ENCODE measurements around the gene DNAJC4. TPM values are rescaled to one million over a fixed set of nuclear protein-coding genes. Genes with fewer than 3 reads are reported as not detected.

DNAJC4 gene
- polyA plus RNA-seq, 2 of the 4 experiments (the other 2 are of a cell fraction): 9.8 to 16.2 TPM

DNA sequence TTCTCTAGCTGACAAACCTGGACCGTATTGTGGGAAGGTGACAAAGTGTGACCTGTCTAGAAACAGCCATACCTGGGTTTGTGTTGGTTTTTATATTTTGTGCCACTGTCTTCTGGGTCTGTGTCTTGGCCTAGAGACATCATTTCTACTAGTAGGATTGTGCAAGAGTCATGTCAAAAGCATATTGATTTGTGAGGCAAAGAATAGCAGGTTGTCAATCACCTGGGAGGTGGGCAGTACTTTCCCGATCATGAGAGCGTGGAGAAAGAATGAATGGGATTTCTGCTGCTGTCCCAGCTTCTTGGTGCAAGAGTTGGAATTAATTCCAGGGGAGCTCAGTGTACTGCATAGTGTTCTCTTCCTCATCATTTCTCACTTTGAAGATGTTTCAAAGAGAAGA, 28.8 kb upstream of the DNAJC4 start:
- DNase-seq (ENCODE audit: low read depth in 1 of 2, low spot score in 1 of 2) (no peak), FAIRE-seq (no peak), ATAC-seq (no peak)
- no peaks in the 10 kb centered on the region for H3K9me3 ChIP-seq
- no peak overlapping the region for H3K4me2 ChIP-seq
- H3K4me1 ChIP-seq: peaks cover 9% of the 10 kb centered on the region; the same call in 1 of the 3 replicates
- H3K27ac ChIP-seq: no peak overlapping the region
- H3K4me3 ChIP-seq: no peak overlapping the region
- ChIA-PET POLR2A (interaction anchor here (1.6 kb wide), 1 partner anchor 16 kb away, joined by 4 read pairs; the partner anchor contains the start of gene STIP1), CTCF (interaction anchor here (0.9 to 20.3 kb wide), 4 partner anchors 11 to 101 kb away, joined by 3 to 254 read pairs (median 70); partner anchors contain the start of genes CATSPERZ, DNAJC4, NUDT22 and PLCB3)
- no peak for TF ChIP-seq NFE2L2 (conservative IDR thresholded peaks at IDR 0.05; ENCODE audit: low read length)
- TF ChIP-seq JUN (IDR thresholded peaks at IDR 0.05): no peak
- TF ChIP-seq KDM5A (IDR thresholded peaks at IDR 0.05): no peak
- no peak for TF ChIP-seq RAD21 (conservative IDR thresholded peaks at IDR 0.05 in 1 of 2, IDR thresholded peaks at IDR 0.05 in 1 of 2)
- TF ChIP-seq, protein P1, sequence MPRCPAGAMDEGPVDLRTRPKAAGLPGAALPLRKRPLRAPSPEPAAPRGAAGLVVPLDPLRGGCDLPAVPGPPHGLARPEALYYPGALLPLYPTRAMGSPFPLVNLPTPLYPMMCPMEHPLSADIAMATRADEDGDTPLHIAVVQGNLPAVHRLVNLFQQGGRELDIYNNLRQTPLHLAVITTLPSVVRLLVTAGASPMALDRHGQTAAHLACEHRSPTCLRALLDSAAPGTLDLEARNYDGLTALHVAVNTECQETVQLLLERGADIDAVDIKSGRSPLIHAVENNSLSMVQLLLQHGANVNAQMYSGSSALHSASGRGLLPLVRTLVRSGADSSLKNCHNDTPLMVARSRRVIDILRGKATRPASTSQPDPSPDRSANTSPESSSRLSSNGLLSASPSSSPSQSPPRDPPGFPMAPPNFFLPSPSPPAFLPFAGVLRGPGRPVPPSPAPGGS (IDR thresholded peaks at IDR 0.05): no peak
- TF ChIP-seq MYC (IDR thresholded peaks at IDR 0.05; ENCODE audit: borderline replicate concordance, low read length): no peak
- TF ChIP-seq HOXB13 (CRISPR knock-in tag; IDR thresholded peaks at IDR 0.05; ENCODE audit: low read depth): no peak
- TF ChIP-seq ZC3H11A (IDR thresholded peaks at IDR 0.05): no peak
- no peak for TF ChIP-seq EHF (CRISPR knock-in tag; IDR thresholded peaks at IDR 0.05)
- TF ChIP-seq RCOR1 (IDR thresholded peaks at IDR 0.05; ENCODE audit: low read depth, low read length): no peak
- no peak for TF ChIP-seq KDM1A (IDR thresholded peaks at IDR 0.05; ENCODE audit: low read depth)
- TF ChIP-seq, protein P2, sequence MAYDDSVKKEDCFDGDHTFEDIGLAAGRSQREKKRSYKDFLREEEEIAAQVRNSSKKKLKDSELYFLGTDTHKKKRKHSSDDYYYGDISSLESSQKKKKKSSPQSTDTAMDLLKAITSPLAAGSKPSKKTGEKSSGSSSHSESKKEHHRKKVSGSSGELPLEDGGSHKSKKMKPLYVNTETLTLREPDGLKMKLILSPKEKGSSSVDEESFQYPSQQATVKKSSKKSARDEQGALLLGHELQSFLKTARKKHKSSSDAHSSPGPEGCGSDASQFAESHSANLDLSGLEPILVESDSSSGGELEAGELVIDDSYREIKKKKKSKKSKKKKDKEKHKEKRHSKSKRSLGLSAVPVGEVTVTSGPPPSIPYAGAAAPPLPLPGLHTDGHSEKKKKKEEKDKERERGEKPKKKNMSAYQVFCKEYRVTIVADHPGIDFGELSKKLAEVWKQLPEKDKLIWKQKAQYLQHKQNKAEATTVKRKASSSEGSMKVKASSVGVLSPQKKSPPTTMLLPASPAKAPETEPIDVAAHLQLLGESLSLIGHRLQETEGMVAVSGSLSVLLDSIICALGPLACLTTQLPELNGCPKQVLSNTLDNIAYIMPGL (CRISPR knock-in tag; IDR thresholded peaks at IDR 0.05; ENCODE audit: borderline replicate concordance): no peak
- TF ChIP-seq POLR2A (IDR thresholded peaks at IDR 0.05; ENCODE audit: low read length): no peak
- TF ChIP-seq, protein P3, sequence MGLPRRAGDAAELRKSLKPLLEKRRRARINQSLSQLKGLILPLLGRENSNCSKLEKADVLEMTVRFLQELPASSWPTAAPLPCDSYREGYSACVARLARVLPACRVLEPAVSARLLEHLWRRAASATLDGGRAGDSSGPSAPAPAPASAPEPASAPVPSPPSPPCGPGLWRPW (IDR thresholded peaks at IDR 0.05): no peak
- WGBS (ENCODE audit: missing lambda C conversion rate): 96% methylated on average over 3 of the region's 3 CpGs

DNA sequence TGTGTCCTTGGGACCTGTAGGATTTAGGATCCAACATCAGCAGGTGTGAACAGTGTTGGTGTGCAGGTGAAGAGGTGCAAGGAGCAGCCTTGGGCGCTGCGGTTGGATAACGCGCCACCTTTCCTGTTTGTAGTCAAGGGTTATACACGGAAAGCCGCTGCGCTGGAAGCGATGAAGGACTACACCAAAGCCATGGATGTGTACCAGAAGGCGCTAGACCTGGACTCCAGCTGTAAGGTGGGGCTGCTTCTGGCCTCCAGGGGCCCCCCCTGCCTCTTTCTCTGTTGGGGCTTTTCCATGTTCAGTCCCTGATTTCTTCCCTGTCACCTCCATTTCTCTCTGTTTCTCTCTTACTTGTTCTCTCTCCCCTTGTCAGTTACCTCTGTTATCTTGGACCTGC, 27.4 kb upstream of the DNAJC4 start:
- Histone ChIP-seq H3K4me1 (peaks cover 9% of the 10 kb centered on the region; the same call in 1 of the 3 replicates), H3K4me3 (no peak overlapping the region), H3K4me2 (no peak overlapping the region), H3K27ac (no peak overlapping the region), H3K9me3 (no peaks in the 10 kb centered on the region)
- ChIA-PET CTCF (interaction anchor here (1.7 to 20.3 kb wide), 4 partner anchors 18 to 100 kb away, joined by 4 to 254 read pairs (median 80); partner anchors contain the start of genes CATSPERZ, DNAJC4, NUDT22 and PLCB3), POLR2A (interaction anchor here (1.6 kb wide), 1 partner anchor 17 kb away, joined by 4 read pairs; the partner anchor contains the start of gene STIP1)
- ATAC-seq (no peak), FAIRE-seq (no peak), DNase-seq (ENCODE audit: low read depth in 1 of 2, low spot score in 1 of 2) (no peak)
- 94% methylated on average over 9 of the region's 9 CpGs for WGBS (ENCODE audit: missing lambda C conversion rate)
- no peak for TF ChIP-seq EP300 (IDR thresholded peaks at IDR 0.05)
- TF ChIP-seq, protein P4, sequence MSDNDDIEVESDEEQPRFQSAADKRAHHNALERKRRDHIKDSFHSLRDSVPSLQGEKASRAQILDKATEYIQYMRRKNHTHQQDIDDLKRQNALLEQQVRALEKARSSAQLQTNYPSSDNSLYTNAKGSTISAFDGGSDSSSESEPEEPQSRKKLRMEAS (IDR thresholded peaks at IDR 0.05): no peak
- TF ChIP-seq, protein P5, sequence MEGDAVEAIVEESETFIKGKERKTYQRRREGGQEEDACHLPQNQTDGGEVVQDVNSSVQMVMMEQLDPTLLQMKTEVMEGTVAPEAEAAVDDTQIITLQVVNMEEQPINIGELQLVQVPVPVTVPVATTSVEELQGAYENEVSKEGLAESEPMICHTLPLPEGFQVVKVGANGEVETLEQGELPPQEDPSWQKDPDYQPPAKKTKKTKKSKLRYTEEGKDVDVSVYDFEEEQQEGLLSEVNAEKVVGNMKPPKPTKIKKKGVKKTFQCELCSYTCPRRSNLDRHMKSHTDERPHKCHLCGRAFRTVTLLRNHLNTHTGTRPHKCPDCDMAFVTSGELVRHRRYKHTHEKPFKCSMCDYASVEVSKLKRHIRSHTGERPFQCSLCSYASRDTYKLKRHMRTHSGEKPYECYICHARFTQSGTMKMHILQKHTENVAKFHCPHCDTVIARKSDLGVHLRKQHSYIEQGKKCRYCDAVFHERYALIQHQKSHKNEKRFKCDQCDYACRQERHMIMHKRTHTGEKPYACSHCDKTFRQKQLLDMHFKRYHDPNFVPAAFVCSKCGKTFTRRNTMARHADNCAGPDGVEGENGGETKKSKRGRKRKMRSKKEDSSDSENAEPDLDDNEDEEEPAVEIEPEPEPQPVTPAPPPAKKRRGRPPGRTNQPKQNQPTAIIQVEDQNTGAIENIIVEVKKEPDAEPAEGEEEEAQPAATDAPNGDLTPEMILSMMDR (IDR thresholded peaks at IDR 0.05): no peak
- TF ChIP-seq RARB (CRISPR knock-in tag; IDR thresholded peaks at IDR 0.05): no peak
- no peak for TF ChIP-seq MAZ (IDR thresholded peaks at IDR 0.05; ENCODE audit: borderline replicate concordance, low read depth, low read length)
- TF ChIP-seq MAFK (IDR thresholded peaks at IDR 0.05; ENCODE audit: partially characterized antibody): no peak
- TF ChIP-seq BHLHE40 (IDR thresholded peaks at IDR 0.05; ENCODE audit: low read depth, low read length): no peak
- TF ChIP-seq JUN (IDR thresholded peaks at IDR 0.05): no peak
- no peak for TF ChIP-seq ZFP36 (IDR thresholded peaks at IDR 0.05; ENCODE audit: borderline replicate concordance, partially characterized antibody)
- TF ChIP-seq CHD4 (IDR thresholded peaks at IDR 0.05; ENCODE audit: borderline replicate concordance): no peak
- TF ChIP-seq POLR2A (IDR thresholded peaks at IDR 0.05; ENCODE audit: low read length): no peak
- no peak for TF ChIP-seq PHF8 (IDR thresholded peaks at IDR 0.05; ENCODE audit: borderline replicate concordance, low read depth)
- no peak for TF ChIP-seq FOSB (CRISPR knock-in tag; IDR thresholded peaks at IDR 0.05)
- TF ChIP-seq FOXS1 (CRISPR knock-in tag; IDR thresholded peaks at IDR 0.05): no peak
- TF ChIP-seq ESRRA (IDR thresholded peaks at IDR 0.05; ENCODE audit: borderline replicate concordance, low read length): no peak
- TF ChIP-seq, protein P1 (IDR thresholded peaks at IDR 0.05): no peak
- no peak for TF ChIP-seq EHF (CRISPR knock-in tag; IDR thresholded peaks at IDR 0.05)
- no peak for TF ChIP-seq RCOR1 (IDR thresholded peaks at IDR 0.05; ENCODE audit: low read depth, low read length)
- no peak for TF ChIP-seq POLR2AphosphoS2 (conservative IDR thresholded peaks at IDR 0.05; ENCODE audit: low read length)

All from A549 (cell line).